AG04450 (cell line): ENCODE data around the gene DPF1. TPM values are rescaled to one million over a fixed set of nuclear protein-coding genes. Genes with fewer than 3 reads are reported as not detected.
"Not testable (repeated sequence)": the region's sequence is repeated elsewhere in the genome, so short reads cannot be mapped to it uniquely, and the experiment has no call there.

Source experiments
- CTCF ChIA-PET: fragments of 300-600, 350-600 bp; formaldehyde crosslinking; extraction: SDS; loops from one replicate; lab custom pipeline; 2022; ENCODE audit warnings: antibody characterized with exemption, inconsistent platforms; lab: Charles Lee
- POLR2A ChIA-PET: fragments of 350-600 bp; formaldehyde crosslinking; extraction: SDS; loops from one replicate; lab custom pipeline; 2021; ENCODE audit warnings: antibody characterized with exemption, inconsistent platforms; lab: Yijun Ruan, JAX
- DNase-seq: peaks from one replicate; pipeline ENCODE4 v3.0.0-alpha.2; 2011; ENCODE audit warnings: low read depth, low spot score
- H3K27ac ChIP-seq: one replicate; pipeline ENCODE4 v1.5.1; 2012; ENCODE audit warnings: low read depth, low read length, control low read depth
- H3K27me3 ChIP-seq: one replicate; pipeline ENCODE4 v1.6.0; 2012; ENCODE audit warnings: low read length; ENCODE audit not compliant: control insufficient read depth, insufficient read depth
- H3K4me3 ChIP-seq: 2 replicates; pipeline ENCODE4 v1.5.1; 2011; ENCODE audit warnings: mild to moderate bottlenecking, low read depth, low read length, control low read depth
- H3K9me3 ChIP-seq: 2 replicates; pipeline ENCODE4 v1.5.1; 2012; ENCODE audit warnings: low read length; ENCODE audit not compliant: control insufficient read depth, insufficient read depth
- polyA plus RNA-seq: library from polyadenylated mRNA; depleted of rRNA; stranded (reverse); fragments of >200 nt; gene quantifications from 2 replicates; pipeline ENCODE4 v1.2.3, GENCODE V29; 2011
- TF ChIP-seq, protein P1 (sequence below): IDR thresholded peaks from 2 replicates; pipeline ENCODE4 v1.5.1; 2011; ENCODE audit warnings: low read depth, low read length, control low read depth, inconsistent platforms

The DPF1 gene
- polyA plus RNA-seq, 1 experiment: 1.4 TPM

DNA sequence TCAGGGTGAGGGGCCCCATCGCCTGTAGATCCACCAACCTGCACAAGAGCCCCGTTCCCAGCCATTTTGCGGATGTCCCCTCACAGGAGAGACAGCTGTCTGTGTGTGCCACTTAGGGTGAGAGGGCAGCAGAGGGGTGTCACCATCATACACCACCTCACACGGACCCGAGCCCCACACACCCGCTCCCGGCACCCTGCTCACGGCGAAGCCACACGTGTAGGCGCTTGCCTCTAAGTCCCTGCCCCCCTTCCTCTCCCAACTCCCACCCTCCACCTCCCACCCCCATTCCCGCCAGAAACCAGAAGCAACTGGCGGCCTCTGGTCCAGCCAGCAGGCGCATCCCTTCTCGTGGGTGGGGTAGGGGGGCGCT, 4.0 kb upstream of the DPF1 start:
- CTCF ChIA-PET: no interaction called here
- Histone ChIP-seq H3K27me3 (peaks cover 5% of the 10 kb centered on the region), H3K9me3 (no peaks in the 10 kb centered on the region; the same call in 1 of the 2 replicates), H3K27ac (no peak overlapping the region), H3K4me3 (no peak overlapping the region)
- no peak for DNase-seq
- POLR2A ChIA-PET: interaction anchor here (1.5 kb wide), 1 partner anchor 175 kb away, joined by 9 read pairs; the partner anchor contains the start of gene FAM98C
- TF ChIP-seq, protein P1, sequence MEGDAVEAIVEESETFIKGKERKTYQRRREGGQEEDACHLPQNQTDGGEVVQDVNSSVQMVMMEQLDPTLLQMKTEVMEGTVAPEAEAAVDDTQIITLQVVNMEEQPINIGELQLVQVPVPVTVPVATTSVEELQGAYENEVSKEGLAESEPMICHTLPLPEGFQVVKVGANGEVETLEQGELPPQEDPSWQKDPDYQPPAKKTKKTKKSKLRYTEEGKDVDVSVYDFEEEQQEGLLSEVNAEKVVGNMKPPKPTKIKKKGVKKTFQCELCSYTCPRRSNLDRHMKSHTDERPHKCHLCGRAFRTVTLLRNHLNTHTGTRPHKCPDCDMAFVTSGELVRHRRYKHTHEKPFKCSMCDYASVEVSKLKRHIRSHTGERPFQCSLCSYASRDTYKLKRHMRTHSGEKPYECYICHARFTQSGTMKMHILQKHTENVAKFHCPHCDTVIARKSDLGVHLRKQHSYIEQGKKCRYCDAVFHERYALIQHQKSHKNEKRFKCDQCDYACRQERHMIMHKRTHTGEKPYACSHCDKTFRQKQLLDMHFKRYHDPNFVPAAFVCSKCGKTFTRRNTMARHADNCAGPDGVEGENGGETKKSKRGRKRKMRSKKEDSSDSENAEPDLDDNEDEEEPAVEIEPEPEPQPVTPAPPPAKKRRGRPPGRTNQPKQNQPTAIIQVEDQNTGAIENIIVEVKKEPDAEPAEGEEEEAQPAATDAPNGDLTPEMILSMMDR: no peak

DNA sequence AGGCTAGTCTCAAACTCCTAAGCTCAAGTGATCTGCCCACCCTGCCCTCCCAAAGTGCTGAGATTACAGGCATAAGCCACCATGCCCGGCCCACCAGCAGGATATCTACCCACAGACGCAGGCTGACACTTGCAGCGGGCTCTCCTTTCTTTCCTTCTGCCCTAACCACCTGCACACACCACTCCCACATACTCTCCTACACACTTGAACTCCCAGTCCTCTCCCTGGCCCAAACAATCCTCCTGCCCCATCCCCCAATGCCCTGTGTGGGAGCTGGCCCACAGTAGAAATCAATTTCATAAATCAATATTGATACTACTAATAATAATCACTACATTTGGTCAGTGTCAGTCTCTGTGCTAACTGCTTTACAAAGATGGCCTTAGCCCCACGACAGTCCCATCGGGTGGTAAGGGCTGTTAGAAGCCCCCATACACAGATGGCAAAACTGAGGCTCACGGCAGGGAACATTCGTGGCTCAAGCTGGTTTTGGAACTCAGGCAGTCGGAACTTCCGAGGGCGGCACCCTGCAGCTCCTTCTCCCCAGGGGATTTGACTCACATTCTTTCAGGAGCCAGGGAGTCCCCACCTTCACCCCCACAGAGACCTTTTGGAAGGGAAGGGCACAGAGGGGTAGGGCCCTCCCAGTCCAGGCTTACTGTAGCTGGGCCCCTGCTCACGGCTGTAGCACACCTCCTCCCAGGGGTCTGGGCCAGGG, 3.4 kb upstream of the DPF1 start:
- H3K4me3 ChIP-seq: no peak overlapping the region
- peaks cover 5% of the 10 kb centered on the region for H3K27me3 ChIP-seq
- H3K27ac ChIP-seq: no peak overlapping the region
- no peak for DNase-seq
- ChIA-PET POLR2A (interaction anchor here (1.5 kb wide), 1 partner anchor 176 kb away, joined by 9 read pairs; the partner anchor contains the start of gene FAM98C), CTCF (interaction anchor here (0.6 to 1.2 kb wide), 7 partner anchors 9 to 325 kb away, joined by 3 to 6 read pairs (median 3); no protein-coding TSS in a partner anchor)
- no peaks in the 10 kb centered on the region; the same call in 1 of the 2 replicates for H3K9me3 ChIP-seq
- TF ChIP-seq, protein P1: no peak

- H3K27me3 ChIP-seq, H3K27ac ChIP-seq, H3K9me3 ChIP-seq, H3K4me3 ChIP-seq, DNase-seq: not testable (repeated sequence)
- ChIA-PET POLR2A (interaction anchor here (0.6 kb wide), 1 partner anchor 44 kb away, joined by 4 read pairs; no protein-coding TSS in a partner anchor), CTCF (interaction anchor here (0.8 to 2.0 kb wide), 5 partner anchors 10 to 322 kb away, joined by 3 to 10 read pairs (median 3); no protein-coding TSS in a partner anchor)
Observed at GRCh38 chr19:38224863-38225218, 819 bp upstream of the DPF1 start.

DNA sequence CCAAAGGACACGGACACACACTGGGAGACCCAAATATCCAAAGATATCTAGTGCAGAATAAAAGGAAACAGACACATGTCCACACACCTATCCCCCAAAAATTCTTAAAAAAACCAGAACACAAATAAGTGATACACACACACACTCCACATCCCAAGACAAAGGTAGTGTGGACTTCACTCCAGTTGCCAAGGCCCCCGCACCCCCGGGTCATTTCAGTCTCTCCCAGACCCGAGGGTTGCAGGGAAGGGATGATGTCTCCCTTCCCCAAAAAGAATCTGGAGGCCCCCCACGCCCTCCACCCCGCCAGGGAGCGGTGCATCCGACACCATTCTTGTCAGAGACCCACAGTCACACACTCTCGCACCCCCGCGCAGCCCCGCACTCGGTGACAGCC, 407 bp downstream of the DPF1 start:
- TF ChIP-seq, protein P1: no peak
- POLR2A ChIA-PET: no interaction called here
- no peak for DNase-seq
- Histone ChIP-seq H3K4me3 (peak overlapping the region; percentile 67), H3K27me3 (no peaks in the 10 kb centered on the region), H3K27ac (no peak overlapping the region), H3K9me3 (no peaks in the 10 kb centered on the region)
- CTCF ChIA-PET: no interaction called here

- H3K9me3 ChIP-seq: no peaks in the 10 kb centered on the region
- H3K27ac ChIP-seq: no peak overlapping the region
- DNase-seq: no peak
- no peaks in the 10 kb centered on the region for H3K27me3 ChIP-seq
- CTCF ChIA-PET: no interaction called here
- POLR2A ChIA-PET: no interaction called here
- no peak overlapping the region for H3K4me3 ChIP-seq
- TF ChIP-seq, protein P1: no peak
Observed at GRCh38 chr19:38223119-38223523, 901 bp downstream of the DPF1 start.
